Neutrophil (primary cell): ENCODE results near the gene CHST5.

Experiments used
- H3K27ac ChIP-seq: fragments of 200-600 bp; sonication (generic); 2 replicates; pipeline ENCODE4 v1.5.1; 2016; ENCODE audit warnings: mild to moderate bottlenecking, moderate library complexity
- H3K27me3 ChIP-seq: fragments of 200-600 bp; sonication (generic); 2 replicates; pipeline ENCODE4 v1.6.0; 2016; ENCODE audit warnings: mild to moderate bottlenecking
- H3K36me3 ChIP-seq: fragments of 200-600 bp; sonication (generic); 2 replicates; pipeline ENCODE4 v1.5.1; 2017
- H3K4me1 ChIP-seq, 2 experiments: fragments of 200-600 bp in 1 of 2; sonication (generic) in 1 of 2; 1 replicate in 1 of 2; 2 replicates in 1 of 2; pipeline versions ENCODE4 v1.5.1 to v1.6.1; 2013 to 2016; ENCODE audit warnings: low read depth in 1 of 2, low read length in 1 of 2, mild to moderate bottlenecking in 1 of 2, moderate library complexity in 1 of 2; ENCODE audit not compliant: control insufficient read depth in 1 of 2, insufficient read depth in 1 of 2
- H3K4me3 ChIP-seq, 2 experiments: fragments of 200-600 bp in 1 of 2; sonication (generic) in 1 of 2; 1 replicate in 1 of 2; 2 replicates in 1 of 2; pipeline ENCODE4 v1.5.1; 2013 to 2016; ENCODE audit warnings: low read depth in 1 of 2, low read length in 1 of 2, mild to moderate bottlenecking in 1 of 2, moderate library complexity in 1 of 2
- H3K9me3 ChIP-seq: fragments of 200-600 bp; sonication (generic); 2 replicates; pipeline ENCODE4 v1.5.1; 2016
- TF ChIP-seq, protein P1 (sequence below): fragments of 200-600 bp; sonication (generic); IDR thresholded peaks from 2 replicates; pipeline ENCODE4 v1.5.1; 2016; ENCODE audit warnings: antibody characterized with exemption

Gene CHST5

DNA sequence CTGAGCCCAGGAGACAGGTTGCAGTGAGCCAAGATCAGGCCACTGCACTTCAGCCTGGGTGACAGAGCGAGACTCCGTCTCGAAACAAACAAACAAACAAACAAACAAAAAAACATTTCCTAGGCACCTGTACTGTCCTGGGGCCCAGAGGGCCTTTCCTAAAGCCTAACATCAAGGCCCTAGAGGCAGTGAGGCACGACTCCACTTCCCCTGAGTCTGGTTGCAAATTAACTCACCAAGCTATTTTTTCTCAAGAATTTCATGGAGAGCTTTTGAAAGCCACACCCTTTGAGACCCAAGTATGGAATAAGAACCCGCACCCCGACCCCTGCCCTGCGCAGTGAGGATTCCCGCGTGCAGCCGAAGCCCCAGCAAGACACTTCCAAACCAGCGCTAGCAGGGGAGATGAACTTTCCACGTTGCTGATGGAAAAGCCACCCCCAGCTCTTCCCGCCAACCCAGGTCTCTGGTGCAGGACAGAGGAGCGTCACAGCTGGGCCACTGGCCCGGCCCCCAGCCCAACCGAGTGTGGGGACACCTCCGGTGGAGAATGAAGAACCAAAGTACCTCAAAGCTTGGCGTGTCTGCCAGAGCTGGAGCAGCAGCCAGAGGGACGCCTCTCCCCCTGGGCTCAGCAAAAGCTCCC is 1.2 kb downstream of the CHST5 start:
- Histone ChIP-seq H3K9me3 (no peaks in the 10 kb centered on the region), H3K4me1 (no peaks in the 10 kb centered on the region), H3K36me3 (no peaks in the 10 kb centered on the region), H3K27ac (no peak overlapping the region), H3K27me3 (no peaks in the 10 kb centered on the region), H3K4me3 (no peak overlapping the region)
- TF ChIP-seq, protein P1, sequence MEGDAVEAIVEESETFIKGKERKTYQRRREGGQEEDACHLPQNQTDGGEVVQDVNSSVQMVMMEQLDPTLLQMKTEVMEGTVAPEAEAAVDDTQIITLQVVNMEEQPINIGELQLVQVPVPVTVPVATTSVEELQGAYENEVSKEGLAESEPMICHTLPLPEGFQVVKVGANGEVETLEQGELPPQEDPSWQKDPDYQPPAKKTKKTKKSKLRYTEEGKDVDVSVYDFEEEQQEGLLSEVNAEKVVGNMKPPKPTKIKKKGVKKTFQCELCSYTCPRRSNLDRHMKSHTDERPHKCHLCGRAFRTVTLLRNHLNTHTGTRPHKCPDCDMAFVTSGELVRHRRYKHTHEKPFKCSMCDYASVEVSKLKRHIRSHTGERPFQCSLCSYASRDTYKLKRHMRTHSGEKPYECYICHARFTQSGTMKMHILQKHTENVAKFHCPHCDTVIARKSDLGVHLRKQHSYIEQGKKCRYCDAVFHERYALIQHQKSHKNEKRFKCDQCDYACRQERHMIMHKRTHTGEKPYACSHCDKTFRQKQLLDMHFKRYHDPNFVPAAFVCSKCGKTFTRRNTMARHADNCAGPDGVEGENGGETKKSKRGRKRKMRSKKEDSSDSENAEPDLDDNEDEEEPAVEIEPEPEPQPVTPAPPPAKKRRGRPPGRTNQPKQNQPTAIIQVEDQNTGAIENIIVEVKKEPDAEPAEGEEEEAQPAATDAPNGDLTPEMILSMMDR: no peak

GRCh38 chr16:75532791-75533190 is 3.1 kb downstream of the CHST5 start:
- H3K36me3 ChIP-seq: no peaks in the 10 kb centered on the region
- TF ChIP-seq, protein P1: no peak
- H3K9me3 ChIP-seq: no peaks in the 10 kb centered on the region
- no peak overlapping the region for H3K27ac ChIP-seq
- no peak overlapping the region for H3K4me3 ChIP-seq
- H3K4me1 ChIP-seq: no peaks in the 10 kb centered on the region
- no peaks in the 10 kb centered on the region for H3K27me3 ChIP-seq

GRCh38 chr16:75532142-75532765 is 3.7 kb downstream of the CHST5 start:
- H3K27me3 ChIP-seq: no peaks in the 10 kb centered on the region
- H3K9me3 ChIP-seq: no peaks in the 10 kb centered on the region
- TF ChIP-seq, protein P1: no peak
- no peaks in the 10 kb centered on the region for H3K4me1 ChIP-seq
- H3K4me3 ChIP-seq: no peak overlapping the region
- H3K36me3 ChIP-seq: no peaks in the 10 kb centered on the region
- no peak overlapping the region for H3K27ac ChIP-seq

- H3K27ac ChIP-seq: no peak overlapping the region
- TF ChIP-seq, protein P1: no peak
Observed at GRCh38 chr16:75529959-75530358, 5.9 kb downstream of the CHST5 start.

DNA sequence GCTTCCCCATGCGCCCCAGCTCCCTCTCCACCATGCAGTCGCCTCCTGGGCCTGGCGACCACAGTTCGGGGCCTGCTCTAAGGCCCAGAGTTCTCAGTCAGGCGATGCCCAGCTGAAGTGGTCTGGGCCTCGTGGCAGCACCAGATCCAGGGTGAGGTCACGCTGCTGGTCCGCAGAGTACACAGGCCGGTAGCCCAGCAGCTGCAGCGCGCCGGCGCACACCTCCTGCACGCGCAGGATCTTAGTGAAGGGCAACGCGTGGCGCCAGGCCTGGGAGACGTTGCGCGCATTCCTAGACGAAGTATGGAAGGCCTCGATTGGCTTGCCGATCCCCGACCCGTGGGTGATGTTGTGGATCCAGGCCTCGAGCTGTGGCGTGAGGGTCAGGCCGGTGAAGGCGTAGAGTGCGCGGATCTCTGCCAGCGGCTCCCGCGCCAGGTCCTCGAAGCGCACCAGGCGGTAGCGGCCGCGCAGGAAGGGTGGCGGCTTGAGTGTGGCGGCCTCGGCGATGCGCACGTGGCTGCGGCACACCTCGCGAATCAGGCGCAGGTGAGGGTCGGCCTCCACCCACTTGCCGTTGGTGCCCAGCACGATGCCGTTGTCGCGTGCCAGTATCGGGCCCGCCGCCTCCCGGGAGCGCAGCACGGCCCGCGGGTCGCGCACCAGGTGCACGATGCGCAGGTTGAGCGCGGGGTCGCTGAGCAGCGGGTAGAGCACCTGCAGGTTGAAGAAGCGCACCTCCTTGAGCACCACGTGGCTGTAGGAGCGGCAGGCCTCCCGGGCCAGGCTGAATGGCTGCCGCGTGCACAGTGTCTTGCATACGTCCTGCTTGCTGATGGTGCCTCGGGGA is 6.6 kb downstream of the CHST5 start:
- no peaks in the 10 kb centered on the region for H3K27me3 ChIP-seq
- TF ChIP-seq, protein P1: no peak
- H3K36me3 ChIP-seq: no peaks in the 10 kb centered on the region
- H3K27ac ChIP-seq: no peak overlapping the region
- no peak overlapping the region for H3K4me3 ChIP-seq
- H3K9me3 ChIP-seq: no peaks in the 10 kb centered on the region
- H3K4me1 ChIP-seq: no peaks in the 10 kb centered on the region

More at GRCh38 chr16:75529959-75530358, 5.9 kb downstream of the CHST5 start:
- Histone ChIP-seq H3K36me3 (no peaks in the 10 kb centered on the region), H3K4me1 (no peaks in the 10 kb centered on the region), H3K9me3 (no peaks in the 10 kb centered on the region), H3K27me3 (no peaks in the 10 kb centered on the region), H3K4me3 (no peak overlapping the region)
